DND-41 (cell line): ENCODE results near the gene PAK1.

Experiments
- ATAC-seq: fragments of 200-7000 bp; cut with Tn5 transposase; 3 replicates; pipeline ENCODE4 v1.9.1; 2021; ENCODE audit warnings: low read depth; ENCODE audit not compliant: insufficient read depth
- DNase-seq: peaks from one replicate; pipeline ENCODE4 v3.0.0-alpha.2; 2020
- H2AFZ ChIP-seq: 2 replicates; pipeline ENCODE4 v1.6.0; 2012; ENCODE audit warnings: low read depth, low read length
- H3K27ac ChIP-seq: 2 replicates; pipeline ENCODE4 v1.5.1; 2012; ENCODE audit warnings: low read length, inconsistent platforms
- H3K27me3 ChIP-seq: fragments of 200-600 bp; sonication (generic); 2 replicates; pipeline ENCODE4 v1.6.0; 2012; ENCODE audit warnings: low read length, mild to moderate bottlenecking, inconsistent platforms; ENCODE audit not compliant: insufficient read depth, poor library complexity
- H3K36me3 ChIP-seq: 2 replicates; pipeline ENCODE4 v1.5.1; 2012; ENCODE audit warnings: low read length, inconsistent platforms; ENCODE audit not compliant: insufficient read depth
- H3K4me1 ChIP-seq: 2 replicates; pipeline ENCODE4 v1.5.1; 2012; ENCODE audit warnings: mild to moderate bottlenecking, low read length; ENCODE audit not compliant: insufficient read depth
- H3K4me2 ChIP-seq: 2 replicates; pipeline ENCODE4 v1.6.0; 2012; ENCODE audit warnings: mild to moderate bottlenecking, moderate library complexity, low read length, inconsistent platforms; ENCODE audit not compliant: insufficient read depth
- H3K4me3 ChIP-seq, 2 experiments: fragments of 200-600 bp in 1 of 2; shearing (Covaris generic) in 1 of 2; 2 replicates each; pipeline ENCODE4 v1.5.1; 2012 to 2016; ENCODE audit warnings: inconsistent platforms in 2 of 2, low read length in 2 of 2, mild to moderate bottlenecking in 2 of 2, low read depth in 1 of 2, moderate library complexity in 1 of 2
- H3K79me2 ChIP-seq: 2 replicates; pipeline ENCODE4 v1.6.0; 2012; ENCODE audit warnings: low read length, inconsistent platforms; ENCODE audit not compliant: insufficient read depth
- H3K9ac ChIP-seq: 2 replicates; pipeline ENCODE4 v1.6.0; 2012; ENCODE audit warnings: low read depth, mild to moderate bottlenecking, inconsistent platforms, low read length, moderate library complexity
- H3K9me3 ChIP-seq: 2 replicates; pipeline ENCODE4 v1.5.1; 2012; ENCODE audit warnings: low read length, moderate library complexity, mild to moderate bottlenecking, inconsistent platforms; ENCODE audit not compliant: insufficient read depth, severe bottlenecking
- H4K20me1 ChIP-seq: 2 replicates; pipeline ENCODE4 v1.6.0; 2012; ENCODE audit warnings: low read length; ENCODE audit not compliant: insufficient read depth
- CTCF ChIP-seq: IDR thresholded peaks from 2 replicates; pipeline ENCODE4 v1.5.1; 2012; ENCODE audit warnings: borderline replicate concordance, low read length, moderate library complexity, mild to moderate bottlenecking; ENCODE audit not compliant: poor library complexity, severe bottlenecking; ENCODE audit errors: extremely low read depth
- EZH2 ChIP-seq: IDR thresholded peaks from 3 replicates; pipeline ENCODE4 v1.6.1; 2012; ENCODE audit warnings: borderline replicate concordance, low read depth, mild to moderate bottlenecking, moderate library complexity, low read length, inconsistent platforms; ENCODE audit not compliant: severe bottlenecking

The PAK1 gene

GRCh38 chr11:77487790-77488189 lies 13.9 kb upstream of the PAK1 start:
- no peak for ATAC-seq
- no peak overlapping the region for H3K4me2 ChIP-seq

GRCh38 chr11:77479746-77480352 lies 6.0 kb upstream of the PAK1 start:
- Histone ChIP-seq H3K4me2 (no peak overlapping the region), H3K4me3 (no peak overlapping the region), H3K36me3 (no peaks in the 10 kb centered on the region), H3K27me3 (no peaks in the 10 kb centered on the region), H3K9ac (no peak overlapping the region), H4K20me1 (no peaks in the 10 kb centered on the region), H3K4me1 (no peaks in the 10 kb centered on the region), H3K9me3 (no peaks in the 10 kb centered on the region), H3K79me2 (no peaks in the 10 kb centered on the region), H3K27ac (no peak overlapping the region), H2AFZ (no peak overlapping the region)
- ATAC-seq: no peak
- TF ChIP-seq EZH2 (no peak), CTCF (no peak)
- DNase-seq: no peak

More at GRCh38 chr11:77487790-77488189, 13.9 kb upstream of the PAK1 start:
- no peaks in the 10 kb centered on the region for H3K79me2 ChIP-seq
- H3K4me1 ChIP-seq: no peaks in the 10 kb centered on the region
- no peaks in the 10 kb centered on the region for H4K20me1 ChIP-seq
- no peaks in the 10 kb centered on the region for H3K36me3 ChIP-seq
- TF ChIP-seq CTCF: no peak
- TF ChIP-seq EZH2: no peak
- no peak overlapping the region for H3K27ac ChIP-seq
- no peaks in the 10 kb centered on the region for H3K9me3 ChIP-seq
- DNase-seq: no peak
- H3K27me3 ChIP-seq: no peaks in the 10 kb centered on the region
- H2AFZ ChIP-seq: no peak overlapping the region
- H3K4me3 ChIP-seq: no peak overlapping the region
- no peak overlapping the region for H3K9ac ChIP-seq

- Histone ChIP-seq H3K4me2 (no peak overlapping the region), H3K36me3 (no peaks in the 10 kb centered on the region), H3K27ac (no peak overlapping the region), H3K27me3 (peaks cover 3% of the 10 kb centered on the region), H3K4me1 (peaks cover 36% of the 10 kb centered on the region), H3K4me3 (no peak overlapping the region), H2AFZ (no peak overlapping the region), H3K9ac (no peak overlapping the region), H3K9me3 (no peaks in the 10 kb centered on the region), H3K79me2 (no peaks in the 10 kb centered on the region), H4K20me1 (no peaks in the 10 kb centered on the region)
- no peak for DNase-seq
- no peak for ATAC-seq
- TF ChIP-seq CTCF: no peak
- TF ChIP-seq EZH2: no peak
Observed at GRCh38 chr11:77475206-77475605, 1.3 kb upstream of the PAK1 start.

GRCh38 chr11:77474684-77475060 lies 778 bp upstream of the PAK1 start:
- no peaks in the 10 kb centered on the region for H3K36me3 ChIP-seq
- peak overlapping the region; percentile 88 for H3K4me2 ChIP-seq
- peak overlapping the region; percentile 88 for H2AFZ ChIP-seq
- TF ChIP-seq CTCF: no peak
- TF ChIP-seq EZH2: no peak
- H3K27ac ChIP-seq: no peak overlapping the region; the same call in 1 of the 2 replicates
- peaks cover 3% of the 10 kb centered on the region for H3K27me3 ChIP-seq
- peaks cover 40% of the 10 kb centered on the region for H3K4me1 ChIP-seq
- DNase-seq (no peak), ATAC-seq (no peak)
- peak overlapping the region; percentile 27 to 68; a peak in 3 of 4 replicates for H3K4me3 ChIP-seq
- H3K9ac ChIP-seq: peak overlapping the region; percentile 47; the same call in 1 of the 2 replicates
- H4K20me1 ChIP-seq: no peaks in the 10 kb centered on the region
- H3K79me2 ChIP-seq: no peaks in the 10 kb centered on the region
- H3K9me3 ChIP-seq: no peaks in the 10 kb centered on the region
